Kidney glomerular epithelial cell (primary cell): ENCODE results near the gene OCA2.

Experiments used
- DNase-seq: peaks from one replicate; lab custom pipeline; 2025; lab: John Stamatoyannopoulos, UW

Gene OCA2

GRCh38 chr15:27846722-27847395 lies 252.3 kb downstream of the OCA2 start:
- no peak for DNase-seq

- DNase-seq, result no peak
These were observed 253.4 kb downstream of the OCA2 start for GRCh38 chr15:27845535-27846369.

DNA sequence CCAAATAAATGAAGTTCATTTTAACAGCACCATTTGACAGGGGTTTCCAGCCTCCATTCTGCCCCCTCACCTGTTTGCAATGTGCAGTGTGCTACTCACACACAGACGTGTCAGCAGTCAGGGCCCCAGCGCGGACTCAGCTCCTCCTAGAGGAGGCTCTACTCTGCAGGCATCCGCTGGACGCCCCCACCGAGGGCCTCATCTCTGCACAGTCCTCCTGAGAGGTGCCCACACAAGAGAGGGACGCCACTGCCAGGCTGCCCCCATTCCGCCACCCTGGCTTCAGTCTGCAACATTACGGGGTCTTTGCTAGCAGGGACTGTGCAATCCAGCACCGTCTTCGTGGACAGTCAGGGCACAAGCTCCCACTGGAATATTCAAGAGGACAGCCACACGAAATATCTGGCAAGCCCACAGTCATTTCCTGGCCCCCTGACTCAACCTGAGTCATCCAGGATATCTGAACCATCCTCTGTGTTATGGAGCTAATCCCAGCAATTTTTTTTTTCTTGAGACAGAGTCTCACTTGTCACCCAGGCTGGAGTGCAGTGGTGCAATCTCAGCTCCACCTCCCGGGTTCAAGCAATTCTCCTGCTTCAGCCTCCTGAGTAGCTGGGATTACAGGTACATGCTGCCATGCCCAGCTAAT lies 255.0 kb downstream of the OCA2 start:
- no peak for DNase-seq

- DNase-seq, result no peak
These were observed 256.0 kb downstream of the OCA2 start for GRCh38 chr15:27843146-27843545.

- no peak for DNase-seq
These were observed 256.6 kb downstream of the OCA2 start for GRCh38 chr15:27842526-27842925.

- DNase-seq, result no peak
These were observed 263.7 kb downstream of the OCA2 start for GRCh38 chr15:27835233-27835939.

- no peak for DNase-seq
These were observed 264.4 kb downstream of the OCA2 start for GRCh38 chr15:27834684-27835083.

DNA sequence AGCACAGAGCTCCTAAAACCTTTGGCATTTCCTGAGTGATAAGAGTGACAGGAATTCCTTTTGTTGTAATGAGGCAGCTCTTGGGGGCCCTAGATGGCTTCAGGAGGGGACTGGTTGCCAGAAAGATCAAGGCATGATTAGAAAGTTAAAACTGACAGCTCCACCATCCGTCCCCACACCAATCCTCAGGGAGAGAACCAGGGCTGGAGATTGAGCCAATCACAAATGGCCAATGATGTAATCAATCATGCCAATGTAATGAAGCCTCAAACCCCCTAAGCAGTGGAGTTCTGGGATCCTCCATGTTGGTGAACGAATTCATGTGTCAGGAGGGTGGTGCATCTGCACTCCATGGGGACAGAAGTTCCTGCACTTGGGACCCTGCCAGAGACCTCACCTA lies 265.1 kb downstream of the OCA2 start:
- no peak for DNase-seq

GRCh38 chr15:27833178-27833577 lies 265.9 kb downstream of the OCA2 start:
- no peak for DNase-seq

GRCh38 chr15:27832237-27832596 lies 266.9 kb downstream of the OCA2 start:
- DNase-seq, result no peak

DNA sequence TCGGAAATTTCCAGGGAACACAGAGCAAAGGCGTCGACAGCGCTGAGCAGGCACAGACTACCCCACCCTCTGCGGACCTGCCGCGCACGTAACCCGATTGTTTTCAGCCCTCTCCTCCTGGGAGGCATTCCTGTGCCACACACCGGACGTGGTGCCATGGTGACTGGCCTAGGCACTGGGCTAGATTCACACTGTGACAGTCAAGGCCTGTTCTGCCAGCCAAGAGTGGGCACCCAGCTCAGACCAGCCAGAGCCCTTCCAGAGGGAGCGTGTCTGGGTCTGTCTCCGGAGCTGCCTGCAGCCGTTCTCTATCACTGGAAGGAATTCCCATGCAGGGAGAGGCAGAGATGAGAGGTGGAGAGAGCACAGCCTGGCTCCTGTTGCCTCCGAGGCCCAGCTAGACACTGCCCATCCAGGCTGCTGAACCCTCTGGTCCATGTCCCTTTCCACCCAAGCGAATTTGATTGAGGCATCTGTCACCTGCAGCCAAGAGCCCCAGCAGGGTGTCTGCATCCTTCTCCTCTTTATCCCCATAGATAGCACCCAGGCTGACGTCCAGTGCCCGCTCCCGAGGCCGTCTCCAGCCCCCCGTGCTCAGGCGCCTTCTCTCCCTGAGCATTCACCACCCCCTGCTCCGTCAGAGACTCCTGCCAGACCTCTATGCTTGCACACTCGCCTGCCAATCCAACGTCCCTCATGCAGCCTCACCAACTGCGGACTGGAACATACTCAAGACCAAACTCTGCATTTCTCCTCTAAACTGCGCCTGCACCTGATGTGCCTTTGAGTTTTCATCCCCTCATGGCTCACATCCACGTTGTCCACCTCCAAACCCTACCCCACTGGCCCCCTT lies 267.5 kb downstream of the OCA2 start:
- DNase-seq, result no peak

DNA sequence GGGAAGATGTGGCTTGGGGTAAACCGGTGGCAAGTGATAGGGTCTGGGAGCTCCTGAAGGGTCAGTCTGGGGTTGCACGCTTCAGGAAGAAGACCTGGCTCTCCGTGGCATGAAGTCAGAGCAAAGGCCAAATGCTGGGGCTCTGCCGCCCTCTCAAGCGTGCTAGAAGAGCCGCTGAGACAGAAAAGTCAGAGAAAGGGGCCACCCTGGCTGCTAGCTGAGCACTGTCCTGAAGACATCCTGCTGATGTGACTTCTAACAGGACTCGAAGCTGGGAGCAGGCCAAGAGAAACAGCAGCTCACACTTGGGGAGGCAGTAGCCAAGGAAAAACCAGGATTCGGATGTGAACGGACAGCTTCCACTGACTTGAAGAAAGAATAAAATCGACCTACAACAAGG lies 270.4 kb downstream of the OCA2 start:
- DNase-seq, result no peak

DNA sequence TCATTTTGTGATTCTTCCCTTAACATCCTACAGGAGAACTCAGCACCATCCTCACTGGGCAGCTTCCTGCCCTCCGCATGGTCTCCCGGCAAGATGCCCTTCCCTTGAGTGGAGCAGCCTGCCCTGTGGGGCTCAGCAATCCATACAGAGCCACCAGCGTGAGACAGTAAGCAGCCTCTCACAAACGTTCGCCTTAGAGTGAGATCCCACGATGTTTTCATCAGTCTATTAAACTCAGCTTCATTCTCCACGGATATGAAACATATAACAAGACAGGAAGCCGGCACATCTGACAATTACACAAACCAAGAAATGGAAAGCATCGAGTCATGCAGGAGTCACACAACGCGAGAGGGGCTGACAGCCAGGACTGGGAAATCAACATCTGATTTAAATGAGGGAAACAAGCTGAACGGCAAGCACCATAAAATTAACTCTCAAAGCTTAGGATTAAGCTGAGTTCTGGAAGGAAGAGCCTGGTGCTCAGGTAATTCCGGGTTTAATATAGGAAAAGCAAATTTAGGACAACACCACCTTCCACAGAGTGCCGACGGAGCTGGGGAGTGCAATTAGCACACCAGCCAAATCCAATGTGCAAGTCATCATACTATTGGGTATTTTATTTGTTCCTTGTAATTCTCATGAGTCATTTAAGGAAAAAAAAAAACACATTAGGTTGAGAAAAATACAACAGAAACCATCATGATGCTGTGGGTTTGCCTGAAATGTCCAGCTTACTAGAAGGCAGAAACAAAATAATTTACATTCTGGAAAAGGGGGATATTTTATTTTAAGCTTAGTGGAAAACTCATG lies 272.0 kb downstream of the OCA2 start:
- no peak for DNase-seq

DNA sequence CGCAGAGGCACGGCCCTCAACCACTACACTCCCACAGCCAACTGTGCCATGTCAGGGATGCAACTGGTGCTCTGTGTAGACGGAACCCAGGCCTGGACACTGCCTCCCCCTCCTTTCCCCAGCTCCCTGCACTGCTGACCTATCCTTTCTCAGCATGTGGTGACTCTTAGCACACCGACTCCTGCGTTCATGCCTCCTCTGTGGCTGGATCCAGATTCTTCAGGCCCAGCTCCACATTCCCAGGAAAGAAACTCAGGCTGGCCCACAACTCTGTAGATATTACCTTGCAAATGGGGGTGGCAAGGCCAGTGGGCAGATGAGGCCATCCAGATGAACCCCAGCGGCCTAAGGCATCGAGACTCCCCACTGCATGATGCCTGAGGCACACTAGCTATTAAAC lies 272.7 kb downstream of the OCA2 start:
- DNase-seq, result no peak

GRCh38 chr15:27824841-27825422 lies 274.2 kb downstream of the OCA2 start:
- no peak for DNase-seq

- DNase-seq, result no peak
These were observed 277.8 kb downstream of the OCA2 start for GRCh38 chr15:27821273-27821672.

DNA sequence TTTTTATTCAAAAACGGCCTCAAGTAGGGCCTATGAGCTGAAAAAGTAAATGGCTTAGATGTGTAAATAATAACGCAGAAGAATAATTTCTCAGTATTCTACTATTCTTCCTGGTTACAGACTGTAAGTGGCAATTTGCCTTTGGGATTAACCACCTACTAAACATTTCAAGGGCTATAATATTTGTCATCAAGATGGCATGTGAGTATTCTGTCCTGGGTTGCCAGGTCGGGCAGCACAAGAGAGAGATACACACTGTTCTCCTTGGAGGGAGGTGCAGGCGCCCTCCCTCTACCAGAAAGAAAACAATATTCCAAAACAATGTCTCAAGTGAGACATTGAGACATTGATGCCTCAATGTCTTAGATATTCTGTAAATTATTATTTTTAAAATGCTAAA lies 278.4 kb downstream of the OCA2 start:
- DNase-seq, result no peak

GRCh38 chr15:27820232-27820631 lies 278.9 kb downstream of the OCA2 start:
- DNase-seq, result no peak

DNA sequence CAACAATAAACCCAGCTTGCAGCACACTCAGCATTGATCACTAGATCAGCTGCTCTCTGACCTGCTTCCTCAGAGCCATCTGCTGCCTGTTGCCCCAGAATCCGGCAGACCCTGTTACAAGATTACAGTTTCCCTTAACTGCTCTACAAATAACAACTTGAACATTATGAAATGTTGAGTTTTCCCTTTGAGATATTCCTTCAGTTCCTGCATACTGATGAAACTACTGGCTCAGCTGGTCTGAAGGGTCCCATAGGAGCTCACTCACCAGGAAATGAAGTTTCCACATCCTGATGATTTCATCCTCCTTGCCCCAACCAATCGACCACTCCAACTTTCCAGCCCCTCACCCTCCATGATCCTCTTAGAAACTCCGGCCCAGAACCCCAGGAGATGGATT lies 281.9 kb downstream of the OCA2 start:
- DNase-seq, result no peak

- no peak for DNase-seq
These were observed 282.3 kb downstream of the OCA2 start for GRCh38 chr15:27816790-27817189.
